CMK (cell line): ENCODE results near the gene CEACAM4.
"Not testable (repeated sequence)": the region's sequence is repeated elsewhere in the genome, so short reads cannot be mapped to it uniquely, and the experiment has no call there.

ENCODE experiments used
- DNase-seq: peaks from one replicate; pipeline ENCODE4 v3.0.0-alpha.2; 2010; ENCODE audit warnings: low read depth

CEACAM4 gene

GRCh38 chr19:41626877-41627276, at the start of gene CEACAM4:
CEACAM4 (minus strand) TSS chr19:41627074; CDS start chr19:41626963, 111 bp downstream.
- DNase-seq, result no peak

- no peak for DNase-seq
Observed at GRCh38 chr19:41671486-41671885, 44.6 kb upstream of the CEACAM4 start.

GRCh38 chr19:41670755-41671154, 43.9 kb upstream of the CEACAM4 start:
- no peak for DNase-seq

DNA sequence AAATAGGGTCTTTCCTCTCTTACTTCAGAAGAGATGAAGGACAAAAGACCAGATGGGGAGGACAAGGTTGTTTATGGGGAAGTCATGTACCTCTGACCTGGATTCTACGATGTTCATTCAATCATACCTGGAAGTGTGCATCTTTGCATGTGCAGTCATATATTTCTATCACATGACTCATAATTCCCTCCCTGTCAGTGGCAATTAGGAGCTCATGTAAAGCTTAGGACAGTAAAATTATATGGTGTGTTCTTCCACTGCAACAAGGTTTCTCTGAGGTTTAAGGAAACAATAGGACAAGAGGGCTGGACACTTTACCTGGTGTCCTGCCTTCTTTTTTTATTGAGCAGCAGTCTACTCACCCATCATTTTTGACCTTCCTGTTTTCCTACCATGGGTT, 41.4 kb upstream of the CEACAM4 start:
- no peak for DNase-seq

- no peak for DNase-seq
Observed at GRCh38 chr19:41666075-41666474, 39.2 kb upstream of the CEACAM4 start.

DNA sequence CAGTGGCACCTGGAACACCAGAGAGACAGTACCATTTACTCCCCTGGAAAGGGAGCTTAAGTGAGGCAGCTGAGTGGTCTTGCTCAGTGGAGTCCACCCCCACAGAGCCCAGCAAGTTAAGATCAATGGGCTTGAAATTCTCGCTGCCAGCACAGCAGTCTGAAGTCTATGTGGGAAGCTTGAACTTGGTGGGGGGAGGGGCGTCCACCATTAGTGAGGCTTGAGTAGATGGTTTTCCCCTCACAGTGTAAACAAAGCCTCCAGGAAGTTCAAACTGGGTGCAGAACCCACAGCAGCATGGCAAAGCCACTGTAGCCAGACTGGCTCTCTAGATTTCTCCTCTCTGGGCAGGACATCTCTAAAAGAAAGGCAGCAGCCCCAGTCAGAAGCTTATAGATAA, 30.3 kb upstream of the CEACAM4 start:
- DNase-seq, result no peak

- DNase-seq, result not testable (repeated sequence)
Observed at GRCh38 chr19:41656756-41657155, 29.9 kb upstream of the CEACAM4 start.

- no peak for DNase-seq
Observed at GRCh38 chr19:41652250-41652649, 25.4 kb upstream of the CEACAM4 start.

- no peak for DNase-seq
Observed at GRCh38 chr19:41649827-41650226, 23.0 kb upstream of the CEACAM4 start.

DNA sequence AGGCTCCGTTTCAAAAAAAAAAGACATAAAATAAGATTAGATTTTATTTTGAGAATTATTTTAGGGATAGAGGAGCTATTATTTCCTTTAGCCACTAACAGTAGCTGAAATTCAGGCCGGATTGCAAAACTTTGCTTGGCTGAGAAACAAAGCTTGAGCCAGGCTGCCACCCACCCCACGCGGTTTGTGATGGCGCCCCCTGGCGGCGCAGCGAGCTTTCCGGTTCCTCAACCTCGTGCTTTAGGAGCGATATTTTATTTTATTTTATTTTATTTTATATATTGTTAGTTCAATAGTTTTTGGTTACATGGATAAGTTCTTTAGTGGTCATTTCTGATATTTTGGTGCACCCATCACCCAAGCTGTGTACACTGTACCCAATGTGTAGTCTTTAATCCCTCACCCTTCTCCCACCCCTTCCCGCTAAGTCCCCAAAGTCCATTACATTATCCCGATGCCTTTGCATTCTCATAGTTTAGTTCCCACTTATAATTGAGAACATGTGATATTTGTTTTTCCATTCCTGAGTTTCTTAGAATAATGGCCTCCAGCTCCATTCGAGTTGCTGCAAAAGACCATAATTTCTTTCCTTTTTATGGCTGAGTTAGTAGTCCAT, 19.8 kb upstream of the CEACAM4 start:
- DNase-seq, result no peak

GRCh38 chr19:41641879-41642485, 15.1 kb upstream of the CEACAM4 start:
- DNase-seq, result peak; percentile 44

DNA sequence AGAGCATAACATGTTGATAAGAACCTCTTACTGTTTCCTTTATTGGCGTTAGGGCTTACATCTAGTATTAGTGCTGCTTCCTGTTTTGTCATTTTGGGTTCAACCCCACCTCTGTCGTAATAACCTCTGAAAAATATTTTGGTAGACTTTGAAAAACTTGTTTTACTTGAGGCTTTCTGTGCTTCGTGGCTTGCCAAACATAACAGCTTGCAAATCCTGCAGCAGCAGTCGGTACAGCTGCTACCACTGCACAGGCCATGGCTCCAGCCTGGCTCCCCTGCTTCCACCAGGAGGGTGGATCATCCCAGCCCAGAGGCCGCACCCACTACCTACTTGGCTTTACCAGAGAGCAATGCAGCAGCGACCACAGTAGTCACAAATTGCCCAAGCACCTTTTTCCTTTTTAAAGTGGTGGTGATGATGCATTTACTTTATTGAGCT, 11.8 kb upstream of the CEACAM4 start:
- DNase-seq, result no peak

DNA sequence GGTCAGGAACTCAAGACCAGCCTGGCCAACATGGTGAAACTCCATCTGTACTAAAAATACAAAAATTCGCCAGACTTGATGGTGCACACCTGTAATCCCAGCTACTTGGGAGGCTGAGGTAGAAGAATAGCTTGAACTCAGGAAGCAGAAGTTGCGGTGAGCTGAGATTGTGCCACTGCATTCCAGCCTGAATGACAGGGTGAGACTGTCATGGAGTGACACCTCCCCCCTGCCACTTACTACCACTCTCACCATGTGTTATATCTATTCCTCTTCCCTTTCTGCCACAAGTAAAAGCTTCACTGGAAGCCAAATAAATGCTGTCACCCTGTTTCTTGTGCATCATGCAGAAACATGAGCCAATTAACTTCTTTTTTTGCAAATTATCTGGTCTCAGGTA, 10.6 kb upstream of the CEACAM4 start:
- no peak for DNase-seq

- no peak for DNase-seq
Observed at GRCh38 chr19:41627966-41628675, 1.2 kb upstream of the CEACAM4 start.

GRCh38 chr19:41626278-41626677, 596 bp downstream of the CEACAM4 start:
- DNase-seq, result no peak

DNA sequence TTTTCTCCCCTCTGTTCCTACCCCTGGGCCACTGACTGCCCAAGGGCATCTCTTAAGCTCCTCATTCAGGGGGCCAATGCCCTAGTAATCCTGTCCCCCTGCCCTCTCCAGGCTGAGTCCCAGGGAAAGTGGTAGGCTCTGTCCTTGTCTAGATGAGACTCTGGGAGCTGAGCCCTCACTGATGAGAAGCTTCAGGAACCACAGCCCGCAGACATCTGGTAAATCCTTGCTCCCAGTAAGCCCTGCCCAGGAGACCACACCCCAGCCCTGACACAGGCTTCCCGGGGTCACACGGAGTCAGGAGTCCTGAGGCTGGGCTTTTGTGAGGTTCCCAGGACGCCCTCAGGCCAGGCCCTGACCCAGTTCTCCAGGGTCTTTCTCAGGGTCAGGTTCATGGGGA, 1.9 kb downstream of the CEACAM4 start:
- no peak for DNase-seq

GRCh38 chr19:41624515-41624914, 2.4 kb downstream of the CEACAM4 start:
- no peak for DNase-seq

DNA sequence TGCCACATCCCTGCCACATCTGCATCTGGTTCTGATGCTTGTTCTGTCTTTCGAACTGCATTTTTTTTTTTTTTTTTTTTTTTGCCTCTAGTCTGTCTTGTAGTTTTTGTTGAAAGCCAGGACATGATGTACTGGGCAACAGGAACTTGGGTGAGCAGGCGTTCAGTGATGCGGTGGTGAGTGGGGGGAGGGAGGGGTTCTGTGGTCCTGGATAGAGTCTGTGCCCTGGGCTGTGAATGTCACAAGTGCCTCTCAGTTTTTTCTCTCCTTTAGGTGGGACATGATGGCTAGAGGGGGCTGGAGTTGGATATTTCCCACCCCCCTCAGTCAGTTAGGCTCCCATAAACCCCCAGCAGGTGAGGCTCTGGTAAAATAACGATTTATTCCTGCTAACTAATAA, 3.5 kb downstream of the CEACAM4 start:
- no peak for DNase-seq

DNA sequence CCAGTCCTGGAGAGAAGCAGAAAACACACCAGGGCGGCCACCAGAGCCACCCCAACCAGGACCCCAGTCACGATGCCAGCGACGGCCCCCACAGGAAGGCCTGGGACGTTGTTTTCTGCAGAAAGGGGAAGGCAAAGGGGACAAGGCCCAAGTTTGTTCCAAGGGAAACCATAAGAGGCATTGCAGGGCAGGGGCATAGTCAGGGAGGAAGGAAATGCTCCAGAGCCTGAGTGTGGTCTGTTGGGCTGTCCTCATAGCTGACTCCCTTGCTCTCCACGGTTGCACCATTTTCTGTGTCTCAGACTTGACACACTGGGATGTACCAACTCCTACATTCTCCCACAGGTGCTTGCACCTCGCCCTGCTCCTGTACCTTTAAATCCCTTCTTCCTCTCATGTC, 5.2 kb downstream of the CEACAM4 start:
- no peak for DNase-seq

GRCh38 chr19:41621226-41621625, 5.6 kb downstream of the CEACAM4 start:
- no peak for DNase-seq

GRCh38 chr19:41620171-41620570, 6.7 kb downstream of the CEACAM4 start:
- no peak for DNase-seq

DNA sequence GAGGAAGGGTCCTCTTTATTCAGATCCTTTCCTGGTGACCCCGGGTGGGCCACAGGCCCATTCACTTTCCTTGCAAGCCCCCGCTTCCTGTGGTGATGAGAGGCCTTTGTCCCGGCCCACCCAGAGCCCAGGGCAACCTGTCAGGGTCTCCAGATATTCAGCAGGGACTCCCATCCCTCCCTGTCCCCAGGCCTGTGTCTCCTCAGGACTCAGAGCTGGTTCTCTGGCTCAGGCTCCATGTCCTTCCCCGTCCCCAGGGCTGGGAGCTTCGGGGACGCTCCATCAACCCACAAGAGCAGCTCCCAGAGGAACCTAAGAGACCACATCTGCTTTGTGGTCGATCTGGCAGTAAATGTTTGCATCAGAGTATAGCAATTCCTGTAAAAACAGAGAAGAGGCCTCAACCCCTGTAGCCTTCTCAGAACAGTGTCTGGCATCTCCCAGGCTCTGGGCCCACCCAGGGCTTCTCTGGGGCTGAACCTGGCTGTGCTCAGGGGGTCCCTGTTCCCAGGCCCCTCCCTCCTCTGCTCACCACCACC, 7.8 kb downstream of the CEACAM4 start:
- DNase-seq, result no peak
